HL-60 (cell line): ENCODE results near the gene PPP2R2D.

Experiments used
- DNase-seq, 2 experiments: peaks; one replicate each; pipeline ENCODE4 v3.0.0-alpha.2; 2010 to 2020; ENCODE audit warnings: low read depth in 1 of 2, low spot score in 1 of 2
- H3K27ac ChIP-seq: fragments of 250-450 bp; sonication (Bioruptor Pico); replicated peaks from 2 replicates; pipeline ENCODE4 v1.5.1; 2020; ENCODE audit warnings: mild to moderate bottlenecking, moderate library complexity
- H3K27me3 ChIP-seq: fragments of 250-450 bp; sonication (Bioruptor Pico); 2 replicates; pipeline ENCODE4 v1.5.1; 2021; ENCODE audit warnings: mild to moderate bottlenecking, moderate library complexity; ENCODE audit not compliant: insufficient read depth, poor library complexity, severe bottlenecking
- H3K4me3 ChIP-seq: replicated peaks from 2 replicates; pipeline ENCODE4 v1.5.1; 2011; ENCODE audit warnings: mild to moderate bottlenecking, control low read depth, low read length; ENCODE audit not compliant: insufficient read depth
- CTCF ChIP-seq: IDR thresholded peaks from one replicate; pipeline ENCODE4 v1.5.1; 2011; ENCODE audit warnings: low read length, control low read depth, inconsistent platforms; ENCODE audit not compliant: insufficient read depth
- GABPA ChIP-seq: IDR thresholded peaks from 2 replicates; pipeline ENCODE4 v1.6.1; 2012; ENCODE audit warnings: low read depth
- POLR2AphosphoS5 ChIP-seq: IDR thresholded peaks from 2 replicates; pipeline ENCODE4 v1.6.1; 2012; ENCODE audit warnings: low read depth
- REST ChIP-seq: IDR thresholded peaks from 2 replicates; pipeline ENCODE4 v1.6.1; 2012; ENCODE audit warnings: low read depth; ENCODE audit not compliant: insufficient replicate concordance
- SPI1 ChIP-seq: IDR thresholded peaks from 2 replicates; pipeline ENCODE4 v1.6.1; 2012; ENCODE audit warnings: low read depth, mild to moderate bottlenecking, borderline replicate concordance

The PPP2R2D gene

GRCh38 chr10:131920151-131920550 lies 19.3 kb downstream of the PPP2R2D start:
- Histone ChIP-seq H3K4me3 (no peak overlapping the region), H3K27me3 (no peaks in the 10 kb centered on the region), H3K27ac (no peak overlapping the region)
- TF ChIP-seq GABPA (no peak), POLR2AphosphoS5 (no peak), CTCF (no peak), REST (no peak), SPI1 (no peak)
- no peak for DNase-seq

- no peak overlapping the region for H3K27ac ChIP-seq
- TF ChIP-seq CTCF (no peak), POLR2AphosphoS5 (no peak), REST (no peak), SPI1 (no peak), GABPA (no peak)
- no peak for DNase-seq
- H3K27me3 ChIP-seq = no peaks in the 10 kb centered on the region
- no peak overlapping the region for H3K4me3 ChIP-seq
Observed at GRCh38 chr10:131920693-131921092, 19.9 kb downstream of the PPP2R2D start.

- no peak overlapping the region for H3K27ac ChIP-seq
- DNase-seq = no peak
- TF ChIP-seq REST (no peak), CTCF (no peak), POLR2AphosphoS5 (no peak), GABPA (no peak), SPI1 (no peak)
- H3K27me3 ChIP-seq = no peaks in the 10 kb centered on the region
- H3K4me3 ChIP-seq = no peak overlapping the region
Observed at GRCh38 chr10:131921184-131921583, 20.4 kb downstream of the PPP2R2D start.
